ENCODE data around the gene NHS.
"Not testable (repeated sequence)": the region's sequence is repeated elsewhere in the genome, so short reads cannot be mapped to it uniquely, and the experiment has no call there.

NHS gene

DNA sequence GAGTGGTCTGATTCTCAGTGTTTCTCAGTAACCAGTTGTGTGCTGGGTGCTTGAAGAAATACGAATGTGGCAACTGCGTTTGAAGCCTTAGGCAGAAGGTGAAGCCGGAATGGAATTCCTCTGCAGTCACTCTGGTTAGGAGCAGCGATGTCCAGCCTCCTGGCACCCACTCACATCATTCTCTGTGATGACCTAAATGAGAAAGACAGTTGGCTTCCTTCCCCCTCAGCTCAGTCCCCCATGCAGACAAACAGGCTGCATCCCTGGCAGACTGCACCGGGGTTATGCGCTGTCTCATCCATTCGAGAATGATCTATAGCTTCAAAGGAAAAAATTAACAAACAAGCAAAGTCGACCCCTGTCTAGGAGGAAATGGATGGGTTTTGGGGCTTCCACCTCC lies 192.2 kb downstream of the NHS start:
- Mint-ChIP-seq H3K4me3 (no peak overlapping the region), H3K4me1 (peaks cover 4% of the 10 kb centered on the region), H3K36me3 (no peaks in the 10 kb centered on the region), H3K9me3 (no peaks in the 10 kb centered on the region), H3K27me3 (no peaks in the 10 kb centered on the region), H3K27ac (no peak overlapping the region)
- CTCF ChIA-PET = no interaction called here
- no peak for DNase-seq

DNA sequence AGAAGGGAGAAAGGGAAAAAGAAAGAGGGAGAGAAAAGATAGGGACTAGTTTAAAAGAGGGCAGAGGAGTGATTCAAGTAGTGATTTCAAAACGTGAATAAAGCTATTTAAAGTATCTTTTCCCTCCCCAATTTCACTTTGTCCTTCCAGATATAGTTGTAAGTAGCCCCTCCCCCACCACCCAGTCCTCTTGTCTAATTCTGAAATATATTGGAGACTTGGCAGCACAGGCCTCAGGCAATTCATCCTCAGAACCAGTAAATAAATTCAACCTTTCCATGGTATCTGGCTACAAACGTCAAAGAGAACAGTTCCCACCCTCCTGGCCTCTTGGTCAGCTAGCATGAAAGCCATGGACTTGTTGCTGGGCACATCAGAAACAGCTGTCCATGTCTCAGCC lies 192.8 kb downstream of the NHS start:
- CTCF ChIA-PET = no interaction called here
- Mint-ChIP-seq H3K9me3 (no peaks in the 10 kb centered on the region), H3K36me3 (no peaks in the 10 kb centered on the region), H3K27me3 (no peaks in the 10 kb centered on the region), H3K4me1 (peaks cover 4% of the 10 kb centered on the region), H3K27ac (no peak overlapping the region), H3K4me3 (no peak overlapping the region)
- DNase-seq = no peak

DNA sequence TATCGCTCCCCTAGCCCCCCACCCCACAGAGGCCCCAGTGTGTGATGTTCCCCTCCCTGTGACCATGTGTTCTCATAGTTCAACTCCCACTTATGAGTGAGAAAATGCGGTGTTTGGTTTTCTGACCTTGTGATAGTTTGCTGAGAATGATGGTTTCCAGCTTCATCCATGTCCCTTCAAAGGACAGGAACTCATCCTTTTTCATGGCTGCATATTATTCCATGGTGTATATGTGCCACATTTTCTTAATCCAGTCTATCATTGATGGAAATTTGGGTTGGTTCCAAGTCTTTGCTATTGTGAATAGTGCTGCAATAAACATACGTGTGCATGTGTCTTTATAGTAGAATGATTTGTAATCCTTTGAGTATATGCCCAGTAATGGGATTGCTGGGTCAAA lies 193.8 kb downstream of the NHS start:
- H3K27ac Mint-ChIP-seq, H3K4me3 Mint-ChIP-seq, H3K27me3 Mint-ChIP-seq, CTCF ChIA-PET, DNase-seq, H3K9me3 Mint-ChIP-seq, H3K36me3 Mint-ChIP-seq, H3K4me1 Mint-ChIP-seq: not testable (repeated sequence)

DNA sequence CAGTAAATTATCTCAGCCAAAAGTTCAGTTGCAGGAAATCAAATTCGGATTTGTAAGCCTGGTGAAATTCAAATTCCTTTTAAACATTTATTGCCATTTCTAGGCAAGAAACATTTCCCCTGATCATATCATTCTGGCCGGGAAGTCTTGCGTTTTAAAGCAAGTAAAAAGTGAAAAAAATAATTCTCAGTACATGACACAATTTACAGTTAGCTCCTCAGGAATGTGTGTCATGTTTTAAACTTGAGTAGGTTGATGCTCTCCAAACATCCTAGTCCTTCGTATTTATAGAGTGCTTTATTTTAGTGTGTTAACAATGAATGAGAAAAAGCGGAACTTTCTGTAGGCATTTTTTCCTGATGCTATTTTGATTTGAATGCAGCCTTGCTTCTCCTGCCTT lies 204.0 kb downstream of the NHS start:
- CTCF ChIA-PET = no interaction called here
- no peaks in the 10 kb centered on the region for H3K36me3 Mint-ChIP-seq
- H3K4me1 Mint-ChIP-seq = no peaks in the 10 kb centered on the region
- H3K27me3 Mint-ChIP-seq = peaks cover 4% of the 10 kb centered on the region
- no peaks in the 10 kb centered on the region for H3K9me3 Mint-ChIP-seq
- no peak for DNase-seq
- no peak overlapping the region for H3K27ac Mint-ChIP-seq
- no peak overlapping the region for H3K4me3 Mint-ChIP-seq

DNA sequence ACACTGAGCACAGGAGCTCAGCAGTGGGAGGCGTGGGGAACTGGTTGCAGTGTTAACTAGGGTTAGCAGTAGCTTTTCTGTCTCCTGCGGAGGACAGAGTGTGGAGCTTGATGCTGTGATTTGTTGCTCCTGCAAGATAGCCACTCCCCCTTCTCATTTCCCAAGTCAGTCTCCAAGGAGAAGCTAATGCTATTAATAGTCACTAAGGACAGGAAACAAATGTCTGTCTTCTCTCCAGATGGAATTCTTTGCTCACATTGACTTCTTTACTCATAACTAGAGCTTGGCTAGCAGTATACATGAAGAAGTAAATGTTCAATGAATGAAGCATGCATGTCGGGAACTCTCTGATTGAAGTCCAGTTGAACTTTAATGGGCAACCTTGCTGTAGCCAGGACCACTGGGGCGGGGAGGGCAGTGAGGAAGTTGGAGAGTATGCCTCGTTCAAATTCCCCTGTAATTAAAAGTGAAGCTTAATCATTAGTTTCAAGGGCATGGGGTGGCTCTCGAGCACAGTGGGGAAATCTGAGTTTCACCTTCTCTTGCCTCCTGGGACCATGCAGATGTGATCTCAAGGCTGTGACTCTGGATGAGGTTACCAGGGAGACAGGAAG lies 205.6 kb downstream of the NHS start:
- CTCF ChIA-PET = interaction anchor here (0.8 kb wide), 1 partner anchor 72 kb away, joined by 5 read pairs; no protein-coding TSS in a partner anchor
- peaks cover 4% of the 10 kb centered on the region for H3K27me3 Mint-ChIP-seq
- H3K36me3 Mint-ChIP-seq = no peaks in the 10 kb centered on the region
- H3K4me1 Mint-ChIP-seq = no peaks in the 10 kb centered on the region
- no peak for DNase-seq
- no peak overlapping the region for H3K4me3 Mint-ChIP-seq
- no peak overlapping the region for H3K27ac Mint-ChIP-seq
- H3K9me3 Mint-ChIP-seq = no peaks in the 10 kb centered on the region

DNA sequence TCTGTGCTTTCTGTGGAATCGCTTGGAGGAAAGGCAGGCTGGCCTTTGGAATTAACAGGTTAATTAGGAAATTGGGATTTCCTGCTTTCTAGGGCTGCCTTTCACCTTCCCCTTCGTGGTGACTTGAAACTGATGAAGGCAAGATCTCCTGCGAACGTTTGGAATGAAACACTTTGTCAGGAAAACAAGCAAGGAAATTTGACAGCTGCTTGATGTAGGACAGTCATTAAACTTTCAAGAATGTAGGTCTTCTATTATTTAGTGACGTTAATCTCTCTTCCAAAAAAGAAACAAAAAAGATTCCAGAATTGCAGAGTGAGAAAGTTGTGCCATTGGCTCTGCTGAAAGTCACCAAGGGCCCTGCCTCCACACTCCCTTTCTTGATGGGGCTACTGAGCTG lies 206.6 kb downstream of the NHS start:
- DNase-seq = no peak
- no peak overlapping the region for H3K4me3 Mint-ChIP-seq
- CTCF ChIA-PET = no interaction called here
- no peaks in the 10 kb centered on the region for H3K9me3 Mint-ChIP-seq
- no peaks in the 10 kb centered on the region for H3K36me3 Mint-ChIP-seq
- no peaks in the 10 kb centered on the region for H3K4me1 Mint-ChIP-seq
- H3K27ac Mint-ChIP-seq = no peak overlapping the region
- peaks cover 4% of the 10 kb centered on the region for H3K27me3 Mint-ChIP-seq

DNA sequence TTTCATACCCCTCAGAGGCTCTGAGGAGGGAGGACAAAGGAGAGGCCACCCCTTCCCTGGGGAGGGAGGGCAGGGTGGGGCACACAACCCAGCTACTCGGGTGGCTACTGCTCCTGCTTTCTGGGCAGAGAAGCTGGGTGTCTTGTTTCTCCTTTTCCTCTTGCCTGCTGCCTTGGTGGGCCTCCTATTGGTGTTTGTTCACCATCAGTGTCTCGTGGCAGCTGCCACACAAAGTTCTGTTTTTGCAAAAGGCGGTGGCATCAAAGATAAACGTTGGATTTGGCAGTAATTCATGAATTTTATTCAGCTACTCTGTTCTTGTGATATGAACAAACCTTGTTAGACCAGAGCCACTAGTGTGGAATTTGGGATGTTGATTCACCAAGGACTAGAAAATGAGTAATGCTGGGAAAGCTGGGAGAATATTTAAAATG lies 209.3 kb downstream of the NHS start:
- no peaks in the 10 kb centered on the region for H3K9me3 Mint-ChIP-seq
- H3K4me3 Mint-ChIP-seq = no peak overlapping the region
- no peaks in the 10 kb centered on the region for H3K36me3 Mint-ChIP-seq
- no peaks in the 10 kb centered on the region for H3K4me1 Mint-ChIP-seq
- CTCF ChIA-PET = no interaction called here
- no peak overlapping the region for H3K27ac Mint-ChIP-seq
- DNase-seq = no peak
- H3K27me3 Mint-ChIP-seq = peaks cover 4% of the 10 kb centered on the region

DNA sequence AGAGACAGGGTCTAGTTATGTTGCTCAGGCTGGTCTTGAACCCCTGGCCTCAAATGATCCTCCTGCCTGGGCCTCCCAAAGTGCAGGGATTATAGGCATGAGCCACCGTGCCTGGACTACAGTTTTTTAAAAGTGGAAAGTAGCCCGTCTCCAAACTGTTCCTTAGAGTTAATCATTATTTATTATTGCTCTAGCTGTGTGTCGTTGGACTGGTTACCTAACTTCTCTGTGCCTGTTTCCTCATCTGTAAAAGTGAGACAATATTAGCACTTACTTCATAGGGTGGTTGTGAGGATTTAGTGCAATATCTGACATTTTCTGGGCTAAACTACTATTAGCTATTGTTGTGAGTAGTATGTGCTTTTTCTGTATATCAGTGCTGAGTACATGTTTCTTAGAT lies 210.0 kb downstream of the NHS start:
- Mint-ChIP-seq H3K4me1 (no peaks in the 10 kb centered on the region), H3K27ac (no peak overlapping the region), H3K36me3 (no peaks in the 10 kb centered on the region), H3K9me3 (no peaks in the 10 kb centered on the region), H3K4me3 (no peak overlapping the region), H3K27me3 (peaks cover 4% of the 10 kb centered on the region)
- DNase-seq = no peak
- CTCF ChIA-PET = no interaction called here

DNA sequence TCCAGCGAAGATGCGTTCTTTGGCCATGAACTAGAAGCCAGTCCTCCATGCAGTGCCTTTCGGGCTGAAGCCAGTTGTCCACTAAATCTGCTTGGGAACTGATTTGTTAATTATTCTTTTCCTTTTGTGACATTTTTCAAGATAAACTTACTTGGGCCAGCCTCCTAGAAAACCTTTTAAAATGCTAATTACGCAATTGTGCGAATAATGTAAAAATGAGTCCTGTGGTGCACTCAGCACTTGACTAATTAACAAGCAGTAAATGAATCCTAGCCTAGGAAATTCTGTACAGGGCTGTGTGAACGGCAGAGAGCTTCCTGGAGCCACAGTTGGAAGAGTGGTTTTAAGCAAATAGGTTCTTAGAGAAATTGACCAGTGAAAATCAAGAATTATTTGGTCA lies 212.4 kb downstream of the NHS start:
- H3K4me1 Mint-ChIP-seq = peaks cover 12% of the 10 kb centered on the region
- CTCF ChIA-PET = no interaction called here
- H3K36me3 Mint-ChIP-seq = no peaks in the 10 kb centered on the region
- DNase-seq = no peak
- no peaks in the 10 kb centered on the region for H3K27me3 Mint-ChIP-seq
- no peak overlapping the region for H3K4me3 Mint-ChIP-seq
- H3K27ac Mint-ChIP-seq = no peak overlapping the region
- H3K9me3 Mint-ChIP-seq = no peaks in the 10 kb centered on the region

DNA sequence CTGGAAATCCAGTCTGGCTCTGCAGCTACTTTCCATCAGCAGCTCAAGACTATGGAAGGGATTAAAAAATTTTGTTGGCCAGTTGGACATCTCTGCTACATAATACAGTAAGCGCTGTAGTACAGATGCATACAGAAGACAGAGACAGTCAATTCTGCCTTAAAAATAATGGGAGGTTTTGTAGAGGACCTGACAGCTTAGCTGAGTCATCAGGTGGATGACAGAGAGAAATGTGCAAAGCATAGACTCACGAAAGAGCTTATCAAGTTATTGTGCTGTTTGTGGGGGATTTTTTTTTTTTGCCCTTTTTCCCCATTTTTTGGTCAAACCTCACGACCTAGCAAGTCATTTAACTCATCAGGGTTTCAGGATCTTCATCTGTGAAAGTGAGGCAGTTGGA lies 213.3 kb downstream of the NHS start:
- no peak for DNase-seq
- CTCF ChIA-PET = interaction anchor here (0.6 to 1.5 kb wide), 2 partner anchors 53 to 1779 kb away, joined by 3 to 4 read pairs; no protein-coding TSS in a partner anchor
- Mint-ChIP-seq H3K27me3 (no peaks in the 10 kb centered on the region), H3K4me1 (peaks cover 12% of the 10 kb centered on the region), H3K27ac (no peak overlapping the region), H3K36me3 (no peaks in the 10 kb centered on the region), H3K4me3 (no peak overlapping the region), H3K9me3 (no peaks in the 10 kb centered on the region)

DNA sequence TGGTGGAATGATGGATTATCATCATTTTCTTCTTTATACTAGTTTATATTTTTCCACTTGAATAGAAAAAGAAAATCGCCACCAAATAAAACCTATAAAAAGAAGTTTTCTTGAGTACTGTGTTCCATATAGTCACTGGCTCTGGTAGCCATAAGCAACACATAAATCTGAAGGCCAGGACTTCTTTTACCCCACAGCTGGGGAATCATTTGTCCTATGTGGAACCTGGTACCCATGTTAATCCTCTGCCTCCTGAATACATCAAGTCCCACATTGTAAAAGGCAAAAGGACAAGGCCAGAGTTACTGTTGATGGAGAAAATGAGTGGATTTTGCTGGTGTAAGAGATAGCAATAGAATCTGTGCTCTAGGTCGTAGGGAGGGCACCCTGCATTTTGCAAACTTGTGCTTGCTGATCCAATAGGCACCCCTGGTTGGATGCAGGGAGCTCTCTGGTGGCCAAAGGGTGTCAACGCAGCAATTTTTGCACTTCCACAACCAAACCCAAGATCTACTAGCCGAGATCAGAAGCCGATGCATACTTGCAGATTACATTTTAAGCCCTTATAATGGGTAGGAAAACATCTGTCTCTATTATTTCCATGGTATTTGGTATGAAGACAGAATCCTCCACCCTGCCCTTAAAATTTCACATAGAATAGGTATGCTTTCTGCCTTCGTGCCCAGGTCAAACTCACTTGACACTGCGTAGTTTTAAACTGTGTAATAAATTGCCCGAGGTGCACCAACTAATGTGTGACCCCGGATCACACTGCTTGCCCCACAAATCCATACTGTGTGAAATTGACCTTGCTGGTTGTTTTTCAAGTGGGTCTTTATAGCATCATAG lies 216.1 kb downstream of the NHS start:
- H3K27me3 Mint-ChIP-seq = no peaks in the 10 kb centered on the region
- no peaks in the 10 kb centered on the region for H3K36me3 Mint-ChIP-seq
- peaks cover 15% of the 10 kb centered on the region for H3K4me1 Mint-ChIP-seq
- H3K27ac Mint-ChIP-seq = no peak overlapping the region
- no peaks in the 10 kb centered on the region for H3K9me3 Mint-ChIP-seq
- CTCF ChIA-PET = interaction anchor here (0.7 to 3.0 kb wide), 10 partner anchors 38 to 349 kb away, joined by 3 to 30 read pairs (median 4); no protein-coding TSS in a partner anchor
- DNase-seq = peak; percentile 41
- H3K4me3 Mint-ChIP-seq = no peak overlapping the region

DNA sequence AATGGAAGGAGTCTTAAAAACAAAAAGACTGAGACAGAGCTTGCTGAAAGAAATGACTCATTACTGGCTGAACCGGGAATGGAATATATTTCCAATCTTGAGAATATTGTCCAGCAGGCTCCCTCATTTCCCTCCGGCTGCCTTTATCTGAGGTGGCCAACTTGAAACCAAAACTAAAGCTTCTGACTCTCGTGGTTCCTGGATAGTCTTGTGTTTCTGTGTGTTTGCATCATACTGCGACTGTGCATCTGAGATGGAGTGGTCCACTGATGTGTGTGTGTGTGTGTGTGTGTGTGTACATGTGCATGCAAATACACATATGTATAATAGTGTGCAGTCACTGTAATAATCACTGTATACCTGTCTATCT lies 216.7 kb downstream of the NHS start:
- no peak for DNase-seq
- Mint-ChIP-seq H3K4me3 (no peak overlapping the region), H3K36me3 (no peaks in the 10 kb centered on the region), H3K27me3 (no peaks in the 10 kb centered on the region), H3K4me1 (peaks cover 15% of the 10 kb centered on the region), H3K9me3 (no peaks in the 10 kb centered on the region), H3K27ac (no peak overlapping the region)
- CTCF ChIA-PET = interaction anchor here (0.7 to 3.0 kb wide), 9 partner anchors 38 to 350 kb away, joined by 3 to 30 read pairs (median 4); no protein-coding TSS in a partner anchor

DNA sequence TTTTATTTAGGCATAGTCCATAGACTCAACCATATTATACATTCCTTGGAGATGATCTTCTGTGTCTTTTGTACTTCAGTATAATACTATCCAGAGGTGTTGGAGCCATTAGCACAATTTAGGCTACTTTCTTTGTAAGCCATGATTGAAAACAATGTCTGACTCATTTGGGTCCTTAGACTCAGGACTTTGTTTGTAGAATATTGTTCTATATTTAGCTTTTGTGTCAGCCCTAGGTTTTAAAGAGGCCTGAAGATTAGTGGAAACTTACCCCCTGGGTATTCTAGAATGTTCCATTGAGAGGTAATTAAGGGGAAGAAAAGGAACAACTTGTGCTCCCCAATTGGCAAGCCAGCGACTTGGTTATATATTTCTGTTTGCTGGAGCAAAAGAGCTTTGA lies 217.1 kb downstream of the NHS start:
- no peak for DNase-seq
- Mint-ChIP-seq H3K4me1 (peaks cover 15% of the 10 kb centered on the region), H3K27me3 (no peaks in the 10 kb centered on the region), H3K9me3 (no peaks in the 10 kb centered on the region), H3K36me3 (no peaks in the 10 kb centered on the region), H3K27ac (no peak overlapping the region), H3K4me3 (no peak overlapping the region)
- CTCF ChIA-PET = interaction anchor here (0.7 to 3.0 kb wide), 9 partner anchors 37 to 350 kb away, joined by 3 to 30 read pairs (median 4); no protein-coding TSS in a partner anchor

DNA sequence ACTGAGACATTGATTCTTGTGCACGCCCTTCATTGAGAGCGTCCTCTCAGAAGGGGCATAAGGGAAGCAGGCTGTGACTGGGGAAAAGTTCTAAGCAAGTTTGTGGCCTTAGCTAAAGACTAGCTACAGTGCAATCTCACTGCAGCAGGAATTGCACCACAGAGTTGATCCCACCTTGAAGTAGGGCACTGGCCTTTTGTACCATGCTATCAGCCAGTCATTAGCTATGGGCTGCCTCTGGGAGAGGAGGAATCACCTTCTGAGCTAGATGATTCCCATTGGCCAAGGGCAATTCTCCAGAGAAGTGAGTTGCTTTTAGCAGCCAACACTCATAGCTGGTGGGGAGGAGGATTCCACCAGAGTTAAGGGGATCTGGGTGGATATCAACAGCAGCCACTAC lies 219.7 kb downstream of the NHS start:
- CTCF ChIA-PET = no interaction called here
- Mint-ChIP-seq H3K36me3 (no peaks in the 10 kb centered on the region), H3K4me3 (no peak overlapping the region), H3K9me3 (no peaks in the 10 kb centered on the region), H3K27me3 (no peaks in the 10 kb centered on the region), H3K27ac (no peak overlapping the region), H3K4me1 (peaks cover 15% of the 10 kb centered on the region)
- DNase-seq = no peak

DNA sequence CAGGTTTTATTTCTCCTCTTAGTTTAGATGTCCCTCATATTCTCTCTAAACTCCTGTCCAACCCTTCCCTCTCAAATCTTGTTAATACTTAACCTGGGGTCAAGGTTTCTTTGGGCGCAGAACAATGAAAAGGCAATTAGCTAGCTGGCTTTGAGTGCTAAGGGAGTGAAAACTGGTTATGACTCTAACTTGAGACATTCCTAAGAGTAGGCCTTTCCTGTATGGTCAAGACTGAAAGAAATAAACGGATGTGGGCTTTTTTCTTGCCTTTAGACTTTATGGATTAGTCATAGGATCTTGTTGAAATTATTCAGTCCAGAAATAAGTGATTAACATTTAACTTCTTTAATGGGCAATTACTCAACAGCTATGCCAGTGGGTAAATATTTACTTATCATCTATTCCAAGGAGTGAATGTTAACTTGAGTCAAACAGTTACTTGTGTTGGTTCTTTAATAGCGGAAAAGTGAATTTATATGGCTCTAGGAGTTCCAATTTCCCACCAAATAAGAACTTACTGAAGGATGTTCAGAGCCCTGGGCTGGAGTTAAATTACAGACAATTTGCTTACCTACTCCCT lies 220.5 kb downstream of the NHS start:
- peaks cover 4% of the 10 kb centered on the region for H3K27me3 Mint-ChIP-seq
- H3K27ac Mint-ChIP-seq = no peak overlapping the region
- no peak overlapping the region for H3K4me3 Mint-ChIP-seq
- H3K9me3 Mint-ChIP-seq = no peaks in the 10 kb centered on the region
- no peaks in the 10 kb centered on the region for H3K36me3 Mint-ChIP-seq
- CTCF ChIA-PET = no interaction called here
- peaks cover 15% of the 10 kb centered on the region for H3K4me1 Mint-ChIP-seq
- no peak for DNase-seq

Measured in activated naive CD4-positive, alpha-beta T cell treated with anti-CD3 and anti-CD28 coated beads, Interleukin-2, amount 10 ng/mL, durations not matched to agents 7 days and 5 days (primary cell).